Measurements from ENCODE around the gene EGLN1. TPM values are rescaled to one million over a fixed set of nuclear protein-coding genes. Genes with fewer than 3 reads are reported as not detected.

Gene EGLN1
- total and polyA plus RNA-seq, 10 donors = 5.6 to 44.0 (median 37.2) TPM

- intact Hi-C loops (cut with DNase I; ENCODE audit: low total_unique reads) = no loop called here
Measured at GRCh38 chr1:231359113-231359512, 63.0 kb downstream of the EGLN1 start.

GRCh38 chr1:231357831-231358354, 64.2 kb downstream of the EGLN1 start:
- intact Hi-C loops (cut with DNase I; ENCODE audit: low total_unique reads) = no loop called here
- TF ChIP-seq CTCF (IDR thresholded peaks at IDR 0.05 in 8 of 11, conservative IDR thresholded peaks at IDR 0.05 in 3 of 11) (peak; percentile 37 to 85 (median 79)), POLR2A (IDR thresholded peaks at IDR 0.05) (no peak), POLR2AphosphoS5 (IDR thresholded peaks at IDR 0.05) (peak in 1 of 3 donors; percentile 57)
- no peak for DNase-seq
- Histone ChIP-seq H3K4me3 (no peak overlapping the region), H3K36me3 (peaks cover 0 to 34% (median 5%) of the 10 kb centered on the region in 6 donors), H3K27ac (no peak overlapping the region), H3K4me1 (peaks cover 5 to 24% (median 7%) of the 10 kb centered on the region in 6 donors), H3K9me3 (no peaks in the 10 kb centered on the region), H3K27me3 (replicated peaks in 1 of 7) (no peaks in the 10 kb centered on the region)
- WGBS, 5 donors = 18 to 31% (median 21%) methylated on average over 4 of the region's 4 CpGs

More at GRCh38 chr1:231359113-231359512, 63.0 kb downstream of the EGLN1 start:
- DNase-seq = no peak
- Histone ChIP-seq H3K9me3 (no peaks in the 10 kb centered on the region), H3K4me3 (no peak overlapping the region), H3K36me3 (peaks cover 0 to 32% (median under 1%) of the 10 kb centered on the region in 6 donors), H3K27ac (no peak overlapping the region), H3K4me1 (peaks cover 5 to 24% (median 7%) of the 10 kb centered on the region in 6 donors), H3K27me3 (replicated peaks in 1 of 7) (no peaks in the 10 kb centered on the region)
- TF ChIP-seq POLR2AphosphoS5 (IDR thresholded peaks at IDR 0.05) (peak in 1 of 3 donors; percentile 57), POLR2A (IDR thresholded peaks at IDR 0.05) (no peak)
- 46 to 82% (median 65%) methylated on average over 6 of the region's 6 CpGs for WGBS, 5 donors

- 62 to 89% (median 80%) methylated on average over 9 to 10 of the region's 10 CpGs for WGBS, 5 donors
- Histone ChIP-seq H3K27me3 (replicated peaks in 1 of 7) (no peaks in the 10 kb centered on the region), H3K9me3 (no peaks in the 10 kb centered on the region), H3K27ac (no peak overlapping the region), H3K36me3 (peaks cover 0 to 38% (median 11%) of the 10 kb centered on the region in 6 donors), H3K4me3 (no peak overlapping the region), H3K4me1 (peaks cover 5 to 24% (median 7%) of the 10 kb centered on the region in 6 donors)
- intact Hi-C loops (cut with DNase I; ENCODE audit: low total_unique reads) = no loop called here
- no peak for DNase-seq
- no peak for TF ChIP-seq CTCF (IDR thresholded peaks at IDR 0.05 in 8 of 11, conservative IDR thresholded peaks at IDR 0.05 in 3 of 11)
Measured at GRCh38 chr1:231357187-231357772, 64.8 kb downstream of the EGLN1 start.

GRCh38 chr1:231355171-231355570, 66.9 kb downstream of the EGLN1 start:
- Histone ChIP-seq H3K9me3 (no peaks in the 10 kb centered on the region), H3K4me1 (peaks cover 5 to 24% (median 7%) of the 10 kb centered on the region in 6 donors), H3K27ac (no peak overlapping the region), H3K36me3 (peaks cover 0 to 49% (median 26%) of the 10 kb centered on the region in 6 donors), H3K4me3 (no peak overlapping the region), H3K27me3 (replicated peaks in 1 of 7) (no peaks in the 10 kb centered on the region)
- TF ChIP-seq POLR2AphosphoS5 (IDR thresholded peaks at IDR 0.05) (no peak), CTCF (IDR thresholded peaks at IDR 0.05 in 8 of 11, conservative IDR thresholded peaks at IDR 0.05 in 3 of 11) (no peak), POLR2A (IDR thresholded peaks at IDR 0.05) (no peak)
- 88 to 95% (median 89%) methylated on average over 3 of the region's 3 CpGs for WGBS, 5 donors
- DNase-seq = no peak
- intact Hi-C loops (cut with DNase I; ENCODE audit: low total_unique reads) = no loop called here

All from spleen (tissue), 11 donors.